Measurements from ENCODE around the gene LAMTOR1.

DNA sequence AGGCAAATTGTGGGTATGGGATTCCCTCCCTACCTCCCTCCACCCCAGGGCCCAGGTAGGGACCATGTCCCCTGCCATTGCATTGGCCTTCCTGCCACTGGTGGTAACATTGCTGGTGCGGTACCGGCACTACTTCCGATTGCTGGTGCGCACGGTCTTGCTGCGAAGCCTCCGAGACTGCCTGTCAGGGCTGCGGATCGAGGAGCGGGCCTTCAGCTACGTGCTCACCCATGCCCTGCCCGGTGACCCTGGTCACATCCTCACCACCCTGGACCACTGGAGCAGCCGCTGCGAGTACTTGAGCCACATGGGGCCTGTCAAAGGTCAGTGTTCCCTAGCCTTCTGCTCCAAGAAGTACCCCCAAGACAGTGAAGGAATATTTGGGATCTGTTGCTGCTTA lies 2.8 kb upstream of the LAMTOR1 start, which contains the start of gene TOMT:
- TF ChIP-seq EZH2 (IDR thresholded peaks at IDR 0.05; ENCODE audit: borderline replicate concordance, low read length) = no peak
- TF ChIP-seq, protein P1, sequence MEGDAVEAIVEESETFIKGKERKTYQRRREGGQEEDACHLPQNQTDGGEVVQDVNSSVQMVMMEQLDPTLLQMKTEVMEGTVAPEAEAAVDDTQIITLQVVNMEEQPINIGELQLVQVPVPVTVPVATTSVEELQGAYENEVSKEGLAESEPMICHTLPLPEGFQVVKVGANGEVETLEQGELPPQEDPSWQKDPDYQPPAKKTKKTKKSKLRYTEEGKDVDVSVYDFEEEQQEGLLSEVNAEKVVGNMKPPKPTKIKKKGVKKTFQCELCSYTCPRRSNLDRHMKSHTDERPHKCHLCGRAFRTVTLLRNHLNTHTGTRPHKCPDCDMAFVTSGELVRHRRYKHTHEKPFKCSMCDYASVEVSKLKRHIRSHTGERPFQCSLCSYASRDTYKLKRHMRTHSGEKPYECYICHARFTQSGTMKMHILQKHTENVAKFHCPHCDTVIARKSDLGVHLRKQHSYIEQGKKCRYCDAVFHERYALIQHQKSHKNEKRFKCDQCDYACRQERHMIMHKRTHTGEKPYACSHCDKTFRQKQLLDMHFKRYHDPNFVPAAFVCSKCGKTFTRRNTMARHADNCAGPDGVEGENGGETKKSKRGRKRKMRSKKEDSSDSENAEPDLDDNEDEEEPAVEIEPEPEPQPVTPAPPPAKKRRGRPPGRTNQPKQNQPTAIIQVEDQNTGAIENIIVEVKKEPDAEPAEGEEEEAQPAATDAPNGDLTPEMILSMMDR (conservative IDR thresholded peaks at IDR 0.05 in 1 of 2, IDR thresholded peaks at IDR 0.05 in 1 of 2; ENCODE audit: extremely low read depth in 1 of 2, insufficient read depth in 1 of 2, low read depth in 1 of 2, low read length in 2 of 2) = no peak
